Thyroid gland (tissue), 4 donors: ENCODE data around the gene GRIN2A. TPM values are rescaled to one million over a fixed set of nuclear protein-coding genes. Genes with fewer than 3 reads are reported as not detected.

ENCODE experiments used
- DNase-seq, 2 donors: peaks; one replicate each; pipeline ENCODE4 v3.0.0-alpha.2; 2019
- H3K27ac ChIP-seq, 3 donors: fragments of 200-600 bp; sonication (generic); 1 replicate in 2 of 3; 2 replicates in 1 of 3; pipeline ENCODE4 v1.5.1; 2016 to 2019; ENCODE audit warnings: mild to moderate bottlenecking in 1 of 3, moderate library complexity in 1 of 3
- H3K27me3 ChIP-seq: fragments of 200-600 bp; sonication (generic); one replicate; pipeline ENCODE4 v1.5.1; 2019
- H3K36me3 ChIP-seq, 2 donors: fragments of 200-600 bp; sonication (generic); one replicate each; pipeline ENCODE4 v1.5.1; 2016 to 2019
- H3K4me1 ChIP-seq, 2 donors: fragments of 200-600 bp; sonication (generic); one replicate each; pipeline ENCODE4 v1.5.1; 2017 to 2019
- H3K4me3 ChIP-seq, 3 donors: fragments of 200-600 bp; sonication (generic); replicated peaks in 1 of 3; 1 replicate in 2 of 3; 2 replicates in 1 of 3; pipeline ENCODE4 v1.5.1; 2016; ENCODE audit warnings: mild to moderate bottlenecking in 1 of 3
- H3K9me3 ChIP-seq: fragments of 200-600 bp; sonication (generic); one replicate; pipeline ENCODE4 v1.5.1; 2017
- POLR2A ChIP-seq, 2 donors: fragments of 450-650 bp; IDR thresholded peaks; one replicate each; pipeline ENCODE4 v1.6.1; 2017; ENCODE audit warnings: antibody characterized with exemption in 2 of 2, mild to moderate bottlenecking in 2 of 2, moderate library complexity in 1 of 2
- WGBS, 2 donors: methylation state at CpG; one replicate each; pipeline ENCODE4 v1.1.5; 2017; 5-methylcytosine and 5-hydroxymethylcytosine counted together
- intact Hi-C: fragments of 100-400 bp; cut with DNase I; formaldehyde crosslinking; loops from one replicate; pipeline ENCODE4 v1.15.1; 2023
- total RNA-seq, 4 donors: library from RNA; depleted of rRNA; stranded (reverse); fragments of >200 nt; gene quantifications; one replicate each; pipeline ENCODE4 v1.2.3, GENCODE V29; 2016
- TF ChIP-seq, protein P1 (sequence below), 6 experiments: fragments of 200-600 bp in 3 of 6; fragments of 450-650 bp in 3 of 6; sonication (generic) in 3 of 6; IDR thresholded peaks; one replicate each; pipeline ENCODE4 v1.5.1; 2016 to 2019; ENCODE audit warnings: antibody characterized with exemption in 6 of 6, mild to moderate bottlenecking in 2 of 6, inconsistent platforms in 1 of 6, moderate library complexity in 1 of 6

GRIN2A gene
- total RNA-seq, 4 donors from 2014 or later, result 0.11 to 1.3 (median 0.53) TPM

DNA sequence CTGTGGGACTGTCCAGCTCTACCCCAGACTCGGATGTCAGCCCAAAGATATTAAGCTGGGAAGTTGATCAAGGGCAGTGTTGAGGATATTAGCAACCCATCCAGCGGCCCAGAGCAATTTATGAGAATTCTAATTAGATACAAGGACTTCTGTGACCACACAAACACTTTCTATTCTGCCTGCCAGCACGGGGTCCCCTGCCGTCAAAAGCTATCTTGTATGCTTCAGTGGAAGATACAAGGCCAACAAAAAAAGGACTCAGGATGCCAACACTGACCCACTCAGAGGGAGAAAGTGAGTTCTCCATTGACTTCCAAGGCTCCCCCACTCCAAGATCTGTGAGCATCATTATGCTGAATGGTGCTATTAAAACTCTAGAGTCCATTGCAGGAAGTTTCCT is 390.7 kb downstream of the GRIN2A start:
- Histone ChIP-seq H3K9me3 (no peaks in the 10 kb centered on the region), H3K36me3 (no peaks in the 10 kb centered on the region), H3K4me1 (no peaks in the 10 kb centered on the region), H3K4me3 (no peak overlapping the region), H3K27me3 (no peaks in the 10 kb centered on the region), H3K27ac (no peak overlapping the region)
- DNase-seq, result no peak
- WGBS, 2 donors, result 67 to 77% methylated on average over 4 of the region's 4 CpGs
- intact Hi-C loops, result no loop called here
- TF ChIP-seq POLR2A (IDR thresholded peaks at IDR 0.05), result no peak
- TF ChIP-seq, protein P1, sequence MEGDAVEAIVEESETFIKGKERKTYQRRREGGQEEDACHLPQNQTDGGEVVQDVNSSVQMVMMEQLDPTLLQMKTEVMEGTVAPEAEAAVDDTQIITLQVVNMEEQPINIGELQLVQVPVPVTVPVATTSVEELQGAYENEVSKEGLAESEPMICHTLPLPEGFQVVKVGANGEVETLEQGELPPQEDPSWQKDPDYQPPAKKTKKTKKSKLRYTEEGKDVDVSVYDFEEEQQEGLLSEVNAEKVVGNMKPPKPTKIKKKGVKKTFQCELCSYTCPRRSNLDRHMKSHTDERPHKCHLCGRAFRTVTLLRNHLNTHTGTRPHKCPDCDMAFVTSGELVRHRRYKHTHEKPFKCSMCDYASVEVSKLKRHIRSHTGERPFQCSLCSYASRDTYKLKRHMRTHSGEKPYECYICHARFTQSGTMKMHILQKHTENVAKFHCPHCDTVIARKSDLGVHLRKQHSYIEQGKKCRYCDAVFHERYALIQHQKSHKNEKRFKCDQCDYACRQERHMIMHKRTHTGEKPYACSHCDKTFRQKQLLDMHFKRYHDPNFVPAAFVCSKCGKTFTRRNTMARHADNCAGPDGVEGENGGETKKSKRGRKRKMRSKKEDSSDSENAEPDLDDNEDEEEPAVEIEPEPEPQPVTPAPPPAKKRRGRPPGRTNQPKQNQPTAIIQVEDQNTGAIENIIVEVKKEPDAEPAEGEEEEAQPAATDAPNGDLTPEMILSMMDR (IDR thresholded peaks at IDR 0.05), result no peak

GRCh38 chr16:9790199-9790598 is 392.0 kb downstream of the GRIN2A start:
- intact Hi-C loops, result no loop called here
- no peak overlapping the region for H3K4me3 ChIP-seq
- H3K27me3 ChIP-seq, result no peaks in the 10 kb centered on the region
- 85 to 87% methylated on average over 2 of the region's 2 CpGs for WGBS, 2 donors
- no peak for TF ChIP-seq POLR2A (IDR thresholded peaks at IDR 0.05)
- TF ChIP-seq, protein P1 (IDR thresholded peaks at IDR 0.05), result no peak
- DNase-seq, result no peak
- no peaks in the 10 kb centered on the region for H3K4me1 ChIP-seq
- H3K9me3 ChIP-seq, result no peaks in the 10 kb centered on the region
- no peak overlapping the region for H3K27ac ChIP-seq
- H3K36me3 ChIP-seq, result no peaks in the 10 kb centered on the region

- Histone ChIP-seq H3K27ac (no peak overlapping the region), H3K9me3 (no peaks in the 10 kb centered on the region), H3K4me3 (no peak overlapping the region), H3K36me3 (no peaks in the 10 kb centered on the region), H3K4me1 (no peaks in the 10 kb centered on the region), H3K27me3 (no peaks in the 10 kb centered on the region)
- TF ChIP-seq POLR2A (IDR thresholded peaks at IDR 0.05), result no peak
- TF ChIP-seq, protein P1 (IDR thresholded peaks at IDR 0.05), result no peak
- no peak for DNase-seq
- intact Hi-C loops, result no loop called here
- 71 to 76% methylated on average over 5 of the region's 5 CpGs for WGBS, 2 donors
These were observed 394.5 kb downstream of the GRIN2A start for GRCh38 chr16:9787717-9788116.

DNA sequence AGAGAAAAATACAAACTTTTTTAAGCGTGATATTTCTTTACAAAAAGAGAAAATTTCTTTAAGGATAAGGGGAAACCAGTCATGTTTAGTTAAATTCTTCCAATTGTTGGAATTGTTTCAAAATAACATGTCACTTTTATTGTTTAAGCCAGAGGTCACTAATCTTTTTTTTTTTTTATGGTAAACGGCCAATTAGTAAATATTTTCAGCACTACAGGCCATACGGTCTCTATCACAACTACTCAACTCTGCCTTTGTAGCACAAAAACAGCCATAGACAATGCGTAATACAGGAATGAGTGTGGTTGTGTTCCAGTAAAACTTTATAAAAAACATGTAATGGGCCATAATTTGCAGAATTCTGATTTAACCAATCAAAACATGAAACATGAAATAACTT is 401.4 kb downstream of the GRIN2A start:
- H3K27ac ChIP-seq, result no peak overlapping the region
- intact Hi-C loops, result no loop called here
- H3K36me3 ChIP-seq, result no peaks in the 10 kb centered on the region
- no peaks in the 10 kb centered on the region for H3K4me1 ChIP-seq
- no peak for DNase-seq
- 80 to 83% methylated on average over 4 of the region's 4 CpGs for WGBS, 2 donors
- TF ChIP-seq, protein P1 (IDR thresholded peaks at IDR 0.05), result no peak
- no peaks in the 10 kb centered on the region for H3K9me3 ChIP-seq
- H3K4me3 ChIP-seq, result no peak overlapping the region
- no peaks in the 10 kb centered on the region for H3K27me3 ChIP-seq

- H3K4me3 ChIP-seq, result no peak overlapping the region
- TF ChIP-seq, protein P1 (IDR thresholded peaks at IDR 0.05), result no peak
- no peak for TF ChIP-seq POLR2A (IDR thresholded peaks at IDR 0.05)
- no peaks in the 10 kb centered on the region for H3K27me3 ChIP-seq
- no peaks in the 10 kb centered on the region for H3K4me1 ChIP-seq
- no peaks in the 10 kb centered on the region for H3K9me3 ChIP-seq
- WGBS, 2 donors, result 77 to 79% methylated on average over 5 of the region's 5 CpGs
- intact Hi-C loops, result no loop called here
- no peaks in the 10 kb centered on the region for H3K36me3 ChIP-seq
- no peak for DNase-seq
- no peak overlapping the region for H3K27ac ChIP-seq
These were observed 403.4 kb downstream of the GRIN2A start for GRCh38 chr16:9778849-9779248.
